C1 segment of cervical spinal cord (tissue), 14 donors: ENCODE results near the gene CTAGE8.
"Not testable (repeated sequence)": the region's sequence is repeated elsewhere in the genome, so short reads cannot be mapped to it uniquely, and the experiment has no call there.

ENCODE experiments used
- DNase-seq, 14 donors: peaks; one replicate each; lab custom pipeline; 2025; lab: John Stamatoyannopoulos, UW

Gene CTAGE8

GRCh38 chr7:144259067-144259466 lies 10.0 kb downstream of the CTAGE8 start:
- not testable (repeated sequence) for DNase-seq

- no peak for DNase-seq
Observed at GRCh38 chr7:144256112-144256511, 13.0 kb downstream of the CTAGE8 start.

- DNase-seq = no peak
Observed at GRCh38 chr7:144255471-144255897, 13.6 kb downstream of the CTAGE8 start.

DNA sequence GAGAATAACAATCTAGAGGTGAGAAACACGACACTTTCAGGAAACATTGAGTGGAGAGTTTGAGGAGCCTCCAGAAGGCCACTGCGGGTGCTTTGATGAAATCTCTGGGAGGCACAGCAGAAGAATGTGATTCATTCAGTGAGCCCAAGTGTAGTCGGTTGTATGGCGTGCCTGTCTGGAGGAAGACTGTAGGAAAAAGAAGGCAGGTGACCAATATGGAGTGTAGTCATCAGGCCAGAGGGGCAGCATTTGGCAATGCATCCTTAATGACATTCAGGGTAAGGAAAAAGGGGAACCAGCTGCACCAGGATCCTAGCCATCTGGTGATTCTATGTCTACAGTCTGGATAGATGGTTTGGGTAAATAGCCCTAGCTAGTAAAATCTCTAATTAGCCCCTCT lies 16.8 kb downstream of the CTAGE8 start:
- not testable (repeated sequence) for DNase-seq

- not testable (repeated sequence) for DNase-seq
Observed at GRCh38 chr7:144247674-144248330, 21.3 kb downstream of the CTAGE8 start.

- not testable (repeated sequence) for DNase-seq
Observed at GRCh38 chr7:144246967-144247366, 22.1 kb downstream of the CTAGE8 start.

DNA sequence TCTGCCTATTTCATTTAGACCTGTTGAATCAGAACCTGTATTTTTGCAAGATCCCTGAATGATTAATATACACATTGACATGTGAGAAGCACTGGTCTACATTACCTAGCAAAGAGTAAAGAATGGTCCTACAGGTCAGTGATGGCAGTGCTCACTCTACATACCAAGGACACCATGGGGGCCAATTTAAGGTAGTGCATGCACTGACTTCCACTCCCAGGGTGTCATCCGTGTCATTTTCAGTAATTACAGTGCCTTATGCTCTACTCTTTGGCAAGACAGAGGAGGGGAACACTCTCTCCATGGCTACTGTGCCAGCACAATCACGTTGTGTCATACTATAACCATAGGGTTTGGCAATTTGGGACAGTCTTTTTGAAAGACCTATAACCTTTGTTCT lies 23.7 kb downstream of the CTAGE8 start:
- not testable (repeated sequence) for DNase-seq

DNA sequence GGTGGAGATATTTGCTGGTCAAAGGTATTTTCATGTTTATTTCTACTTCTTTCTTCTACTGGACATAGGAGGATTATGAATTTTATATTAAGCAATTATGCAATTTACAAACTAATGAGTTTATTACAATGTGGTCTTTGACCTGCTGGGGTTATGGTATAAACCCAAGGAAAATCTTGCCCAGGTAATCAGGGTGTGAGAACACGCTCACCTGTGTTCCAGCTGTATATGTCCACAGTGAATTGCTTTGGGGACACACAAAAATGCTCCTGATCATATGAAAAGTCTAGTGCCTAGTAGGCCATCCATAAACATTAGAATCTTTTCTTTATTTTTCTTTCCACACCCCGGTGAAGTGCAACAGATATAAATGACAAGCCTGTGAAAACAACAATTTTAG lies 29.7 kb downstream of the CTAGE8 start, which contains the start of gene OR2A42:
TSS of gene OR2A42 (minus strand) at position 241 of the 400 bp plus-strand sequence. CDS start 6,762 bp downstream, outside the sequence.
- not testable (repeated sequence) for DNase-seq

DNA sequence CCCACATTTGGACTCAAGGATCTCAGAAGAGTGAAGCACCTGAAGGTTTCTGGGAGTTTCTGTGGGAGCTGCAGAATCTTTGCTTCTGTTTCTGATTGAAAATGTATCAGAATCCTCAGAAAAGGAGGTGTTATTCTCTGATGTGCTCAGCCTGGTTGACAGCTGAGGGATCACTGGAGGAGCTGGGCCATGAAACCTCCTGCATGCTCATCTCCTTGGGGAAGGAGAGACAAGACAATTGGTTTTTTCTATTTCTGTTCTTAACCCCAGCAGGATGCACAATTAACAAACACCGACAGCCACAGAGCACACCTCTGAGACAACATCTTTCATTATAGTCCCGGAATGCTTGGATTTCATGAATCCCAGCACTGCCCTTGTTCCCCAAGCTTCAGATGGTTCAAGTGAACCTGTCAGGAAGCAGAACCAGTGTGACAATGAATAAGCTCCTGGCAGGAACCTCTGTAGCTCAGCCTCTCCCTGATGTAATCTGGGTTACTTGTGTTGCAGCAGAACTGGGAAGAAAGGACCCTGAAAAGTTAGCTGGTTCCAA lies 30.5 kb downstream of the CTAGE8 start:
- DNase-seq = not testable (repeated sequence)

- DNase-seq = not testable (repeated sequence)
Observed at GRCh38 chr7:144233039-144233438, 36.0 kb downstream of the CTAGE8 start.

- DNase-seq = not testable (repeated sequence)
Observed at GRCh38 chr7:144231027-144231426, 38.1 kb downstream of the CTAGE8 start.

GRCh38 chr7:144228810-144229209 lies 40.3 kb downstream of the CTAGE8 start:
- not testable (repeated sequence) for DNase-seq

DNA sequence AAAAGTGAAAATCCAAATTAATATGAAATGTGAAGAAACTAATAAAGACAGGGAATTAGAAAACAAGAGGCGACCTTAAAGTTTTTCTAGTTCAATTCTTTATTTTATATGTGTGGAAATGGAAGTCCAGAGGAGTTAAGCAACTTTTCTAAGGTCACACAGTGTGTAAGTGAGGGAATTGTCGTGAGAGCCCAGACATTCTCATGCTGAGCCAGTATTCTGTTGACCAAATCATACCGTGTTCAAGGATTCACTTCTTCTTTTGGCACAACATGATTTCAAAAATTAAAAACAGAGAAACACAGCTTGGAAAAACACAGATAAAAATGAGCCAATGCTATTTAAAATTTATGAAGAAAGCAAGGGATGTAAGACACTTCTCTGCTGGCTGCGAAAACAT lies 42.2 kb downstream of the CTAGE8 start:
- not testable (repeated sequence) for DNase-seq

- DNase-seq = not testable (repeated sequence)
Observed at GRCh38 chr7:144223675-144224074, 45.4 kb downstream of the CTAGE8 start.

DNA sequence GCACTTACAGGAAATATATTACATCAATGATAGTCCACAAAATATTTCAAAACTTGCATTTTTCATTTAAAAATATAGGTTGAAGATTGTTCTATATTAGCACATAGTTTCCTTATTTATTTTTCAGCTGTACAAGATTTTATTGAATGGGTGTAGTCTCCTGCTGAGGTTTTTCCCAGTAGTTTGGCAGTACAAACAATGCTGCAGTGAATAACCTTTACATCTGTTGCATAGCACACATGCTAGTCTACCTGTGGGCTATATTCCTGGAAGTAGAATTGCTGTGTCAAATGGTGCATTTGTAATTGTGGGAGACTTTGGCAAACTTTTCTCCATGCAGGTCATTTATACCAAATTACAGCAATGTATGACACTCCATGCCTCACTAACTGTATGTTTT lies 48.6 kb downstream of the CTAGE8 start:
- not testable (repeated sequence) for DNase-seq

DNA sequence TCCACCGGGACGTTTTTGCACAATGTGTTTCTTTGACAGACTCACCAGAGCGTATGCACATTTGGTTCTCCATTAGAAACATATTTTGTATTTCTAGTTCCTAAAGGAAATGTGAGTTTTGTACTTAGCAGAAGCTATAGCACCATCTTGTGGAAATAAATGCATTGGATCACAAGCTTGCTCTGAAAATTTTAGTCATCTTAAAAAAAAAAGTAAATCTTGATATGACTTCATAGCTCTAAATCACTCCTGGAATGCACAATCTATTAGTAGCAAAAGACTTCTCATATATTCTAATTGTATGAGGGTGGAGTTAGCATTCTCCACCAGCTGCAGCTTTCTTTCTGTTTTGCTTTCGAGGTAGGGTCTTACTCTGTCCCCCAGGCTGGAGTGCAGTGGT lies 49.9 kb downstream of the CTAGE8 start:
- not testable (repeated sequence) for DNase-seq

DNA sequence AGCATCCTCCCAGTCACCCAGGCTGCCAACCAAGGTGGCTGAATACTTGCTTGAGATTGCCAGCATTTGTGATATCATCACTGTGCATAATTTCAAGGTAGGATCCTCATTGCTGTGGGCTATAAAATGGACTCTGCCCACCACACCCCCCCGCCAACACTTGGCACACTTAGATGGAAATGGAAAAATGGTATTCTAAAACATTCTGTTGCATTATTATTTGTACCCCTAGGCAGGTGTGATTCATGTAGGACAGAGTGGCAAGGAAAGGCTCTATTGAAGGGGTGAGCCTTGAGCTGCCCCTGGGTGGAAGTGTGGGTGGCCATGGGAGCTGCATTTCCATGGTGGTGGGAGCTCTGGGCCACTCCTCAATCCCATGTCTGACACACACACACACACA lies 50.5 kb downstream of the CTAGE8 start:
- DNase-seq = not testable (repeated sequence)

DNA sequence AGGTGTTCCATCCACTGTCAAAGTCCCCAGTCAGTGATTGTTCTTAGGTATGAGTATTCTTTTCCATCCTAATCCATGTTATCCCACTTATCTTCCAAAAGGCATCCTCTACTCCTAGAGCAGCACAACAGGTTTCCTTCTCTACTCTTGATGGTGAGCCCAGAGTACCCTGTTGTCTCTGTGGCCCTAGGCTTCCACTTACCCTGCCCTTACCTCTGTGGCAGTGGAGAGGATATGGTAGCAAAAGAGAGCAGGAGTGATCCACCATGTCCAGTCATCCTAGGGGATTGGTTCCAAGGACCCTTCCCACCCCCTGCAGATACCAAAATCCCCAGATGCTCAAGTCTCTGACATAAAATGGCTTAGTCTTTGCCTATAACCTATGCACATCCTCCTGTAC lies 51.9 kb downstream of the CTAGE8 start:
- DNase-seq = not testable (repeated sequence)
